Ovary (tissue), 3 donors: ENCODE results near the gene ERN1.

ENCODE experiments used
- CTCF ChIP-seq, 3 donors: fragments of 450-650 bp in 2 of 3; fragments of 200-600 bp in 1 of 3; IDR thresholded peaks; one replicate each; pipeline versions ENCODE4 v1.5.1 to v1.8.0; 2016 to 2022; ENCODE audit warnings: antibody characterized with exemption in 3 of 3, mild to moderate bottlenecking in 1 of 3
- POLR2A ChIP-seq: fragments of 450-650 bp; IDR thresholded peaks from one replicate; pipeline ENCODE4 v1.6.1; 2017; ENCODE audit warnings: antibody characterized with exemption, mild to moderate bottlenecking, moderate library complexity
- donor health status: DM: no; HTN: no; CAD: no.

GRCh38 chr17:64154313-64154695, 24.4 kb upstream of the ERN1 start:
- TF ChIP-seq CTCF (IDR thresholded peaks at IDR 0.05) (no peak), POLR2A (no peak)
